HEK293T (cell line): ENCODE measurements around the gene SMIM24.

ENCODE experiments used
- ELF4 ChIP-seq: fragments of 450-650 bp; IDR thresholded peaks from 2 replicates; pipeline ENCODE4 v1.6.1; 2017; ENCODE audit warnings: antibody characterized with exemption
- FOXA1 ChIP-seq: fragments of 450-650 bp; IDR thresholded peaks from 2 replicates; pipeline ENCODE4 v1.6.1; 2016; ENCODE audit warnings: mild to moderate bottlenecking
- SUZ12 ChIP-seq: fragments of 450-650 bp; IDR thresholded peaks from 2 replicates; pipeline ENCODE4 v1.6.1; 2016; ENCODE audit warnings: mild to moderate bottlenecking
- TARDBP ChIP-seq: fragments of 450-650 bp; IDR thresholded peaks from 2 replicates; pipeline ENCODE4 v1.6.1; 2016
- TF ChIP-seq, protein P1 (sequence below): fragments of 450-650 bp; IDR thresholded peaks from 2 replicates; pipeline ENCODE4 v1.6.1; 2016

DNA sequence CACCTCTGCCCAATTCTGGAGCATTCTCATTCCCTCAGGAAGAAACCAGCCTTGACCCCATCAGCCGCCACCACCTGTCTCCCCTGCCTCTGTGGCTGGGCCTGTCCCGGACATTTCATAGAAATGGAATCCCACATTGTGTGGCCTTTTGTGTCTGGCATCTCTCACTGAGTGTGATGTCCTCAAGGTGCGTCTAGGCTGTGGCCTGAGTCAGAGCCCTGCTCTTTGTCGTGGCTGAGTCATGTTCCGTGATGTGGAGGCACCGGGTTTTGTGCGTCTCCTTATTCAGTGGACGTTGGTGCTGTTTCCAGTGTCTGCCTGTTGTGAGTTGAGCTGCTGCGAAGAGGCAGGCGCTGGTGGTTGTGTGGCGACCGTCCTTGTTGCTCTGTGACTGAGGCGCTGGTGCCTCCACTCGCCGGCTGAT is 29.3 kb upstream of the SMIM24 start:
- TF ChIP-seq SUZ12 (no peak), FOXA1 (no peak), ELF4 (no peak), TARDBP (no peak)
- TF ChIP-seq, protein P1, sequence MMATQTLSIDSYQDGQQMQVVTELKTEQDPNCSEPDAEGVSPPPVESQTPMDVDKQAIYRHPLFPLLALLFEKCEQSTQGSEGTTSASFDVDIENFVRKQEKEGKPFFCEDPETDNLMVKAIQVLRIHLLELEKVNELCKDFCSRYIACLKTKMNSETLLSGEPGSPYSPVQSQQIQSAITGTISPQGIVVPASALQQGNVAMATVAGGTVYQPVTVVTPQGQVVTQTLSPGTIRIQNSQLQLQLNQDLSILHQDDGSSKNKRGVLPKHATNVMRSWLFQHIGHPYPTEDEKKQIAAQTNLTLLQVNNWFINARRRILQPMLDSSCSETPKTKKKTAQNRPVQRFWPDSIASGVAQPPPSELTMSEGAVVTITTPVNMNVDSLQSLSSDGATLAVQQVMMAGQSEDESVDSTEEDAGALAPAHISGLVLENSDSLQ, result no peak
